Activated naive CD4-positive, alpha-beta T cell treated with anti-CD3 and anti-CD28 coated beads, Interleukin-2, amount 50 U/mL, for 24 hours (primary cell): Measurements from ENCODE around the gene TEF.

ENCODE experiments used
- H3K27ac Mint-ChIP-seq: one replicate; pipeline ENCODE4 v1.8.0; 2021; ENCODE audit warnings: mild to moderate bottlenecking, mixed read lengths
- H3K27me3 Mint-ChIP-seq: one replicate; pipeline ENCODE4 v1.8.0; 2021; ENCODE audit warnings: mixed read lengths
- H3K36me3 Mint-ChIP-seq: one replicate; pipeline ENCODE4 v1.8.0; 2021; ENCODE audit warnings: mixed read lengths
- H3K4me1 Mint-ChIP-seq: one replicate; pipeline ENCODE4 v1.8.0; 2021; ENCODE audit warnings: mixed read lengths
- H3K4me3 Mint-ChIP-seq: one replicate; pipeline ENCODE4 v1.8.0; 2021; ENCODE audit warnings: mild to moderate bottlenecking, mixed read lengths
- H3K9me3 Mint-ChIP-seq: one replicate; pipeline ENCODE4 v1.8.0; 2021; ENCODE audit warnings: mixed read lengths

Gene TEF

DNA sequence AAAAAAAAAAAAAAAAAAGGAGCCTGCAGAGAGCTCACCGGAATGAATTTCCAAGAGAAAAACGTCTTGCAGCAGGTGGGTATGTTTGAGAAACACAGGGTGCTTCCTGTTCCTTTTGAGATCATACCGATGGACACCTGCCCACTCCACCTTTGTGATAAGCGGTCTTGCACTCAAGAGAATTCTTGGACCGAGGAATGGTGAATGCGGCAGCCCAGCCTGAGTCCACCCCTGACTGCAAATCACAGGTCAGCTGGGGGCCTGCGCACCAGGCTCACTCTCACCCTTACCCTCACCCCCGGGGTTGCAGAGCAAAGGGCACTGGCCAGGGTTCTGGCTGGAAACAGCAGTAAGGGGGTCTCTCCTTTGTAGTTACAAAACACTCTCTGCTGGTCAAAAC lies 16.8 kb upstream of the TEF start:
- Mint-ChIP-seq H3K27ac (no peak overlapping the region), H3K27me3 (no peaks in the 10 kb centered on the region), H3K9me3 (no peaks in the 10 kb centered on the region), H3K4me1 (no peaks in the 10 kb centered on the region), H3K4me3 (no peak overlapping the region), H3K36me3 (no peaks in the 10 kb centered on the region)

DNA sequence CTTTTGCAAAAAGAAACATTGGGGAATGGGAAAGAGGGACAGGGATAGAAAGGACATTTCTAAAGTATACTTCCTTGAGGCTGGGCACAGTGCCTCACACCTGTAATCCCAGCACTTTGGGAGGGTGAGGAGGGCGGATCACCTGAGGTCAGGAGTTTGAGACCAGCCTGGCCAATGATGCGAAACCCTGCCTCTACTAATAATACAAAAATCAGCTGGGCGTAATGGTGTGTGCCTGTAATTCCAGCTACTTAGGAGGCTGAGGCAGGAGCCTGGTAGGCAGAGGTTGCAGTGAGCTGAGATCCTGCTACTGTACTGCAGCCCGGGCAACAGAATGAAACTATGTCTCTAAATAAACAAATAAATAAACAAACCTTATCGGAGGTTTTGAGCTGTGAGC lies 16.3 kb upstream of the TEF start:
- no peak overlapping the region for H3K27ac Mint-ChIP-seq
- no peaks in the 10 kb centered on the region for H3K9me3 Mint-ChIP-seq
- H3K27me3 Mint-ChIP-seq: no peaks in the 10 kb centered on the region
- no peaks in the 10 kb centered on the region for H3K4me1 Mint-ChIP-seq
- no peak overlapping the region for H3K4me3 Mint-ChIP-seq
- H3K36me3 Mint-ChIP-seq: no peaks in the 10 kb centered on the region

DNA sequence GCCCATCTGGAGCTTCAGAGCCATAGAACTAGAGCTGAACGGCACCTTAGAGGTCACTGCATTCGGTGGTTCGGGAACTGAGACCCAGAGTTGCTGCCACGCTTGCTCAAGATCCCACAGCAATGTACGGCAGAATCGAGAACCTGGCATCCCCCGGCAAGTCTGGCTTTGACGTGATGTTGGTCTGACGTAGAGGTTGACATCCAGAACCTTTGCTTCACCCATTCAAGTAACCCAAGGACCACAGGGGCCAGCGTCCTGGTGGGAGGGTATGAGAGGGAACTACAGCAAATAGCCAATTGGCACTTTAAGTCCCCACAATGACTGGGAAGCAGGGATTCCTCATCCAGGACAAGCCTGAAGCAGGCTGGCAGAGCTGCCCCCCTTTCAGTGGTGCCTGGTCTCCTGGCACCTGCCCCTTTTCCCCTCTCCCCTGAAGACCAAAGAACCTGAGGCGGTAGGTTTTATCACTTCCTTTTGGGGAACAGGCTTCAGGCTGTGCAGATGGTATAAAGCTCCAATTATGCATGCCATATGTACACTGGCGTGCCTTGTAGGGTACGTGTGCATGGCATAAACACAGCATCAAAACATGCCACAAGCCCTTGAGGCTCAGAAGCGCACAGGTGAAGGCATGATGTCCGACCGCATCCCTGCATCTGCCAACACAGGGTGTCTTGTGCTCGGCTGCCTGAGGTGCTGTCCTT lies 15.3 kb upstream of the TEF start:
- Mint-ChIP-seq H3K27ac (no peak overlapping the region), H3K9me3 (no peaks in the 10 kb centered on the region), H3K4me3 (no peak overlapping the region), H3K36me3 (no peaks in the 10 kb centered on the region), H3K27me3 (no peaks in the 10 kb centered on the region), H3K4me1 (no peaks in the 10 kb centered on the region)

DNA sequence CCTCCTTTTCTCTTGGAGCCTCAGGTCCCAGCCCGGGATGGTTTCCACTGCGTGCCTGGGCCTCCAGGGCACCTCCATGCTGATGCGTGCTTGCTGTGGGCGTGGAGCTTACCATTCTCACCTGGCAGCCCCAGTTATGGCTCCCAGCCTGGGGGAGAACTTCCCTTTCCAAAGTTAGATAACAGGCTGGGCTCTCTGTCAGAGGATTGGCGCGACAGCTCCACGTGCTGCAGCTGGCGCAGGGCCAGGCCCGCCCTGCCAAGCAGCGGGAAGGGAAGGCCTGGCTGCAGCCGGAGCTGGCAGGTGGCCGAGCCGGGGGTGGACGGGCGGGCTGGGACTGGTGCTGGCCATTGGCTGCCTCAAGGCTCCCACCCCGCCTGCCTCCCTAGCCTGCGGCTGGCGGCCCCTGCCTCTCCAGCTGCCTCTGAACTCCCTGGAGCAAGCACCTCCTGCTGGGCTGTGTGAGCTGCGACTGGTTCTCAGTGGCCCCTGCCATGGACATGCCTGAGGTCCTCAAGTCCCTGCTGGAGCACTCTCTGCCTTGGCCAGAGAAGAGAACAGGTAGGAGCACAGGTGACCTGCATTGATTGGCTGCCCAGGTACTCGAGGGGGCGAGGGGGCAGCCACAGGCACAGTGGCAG lies 14.6 kb upstream of the TEF start:
- Mint-ChIP-seq H3K27ac (no peak overlapping the region), H3K4me3 (no peak overlapping the region), H3K27me3 (no peaks in the 10 kb centered on the region), H3K4me1 (no peaks in the 10 kb centered on the region), H3K9me3 (no peaks in the 10 kb centered on the region), H3K36me3 (no peaks in the 10 kb centered on the region)

DNA sequence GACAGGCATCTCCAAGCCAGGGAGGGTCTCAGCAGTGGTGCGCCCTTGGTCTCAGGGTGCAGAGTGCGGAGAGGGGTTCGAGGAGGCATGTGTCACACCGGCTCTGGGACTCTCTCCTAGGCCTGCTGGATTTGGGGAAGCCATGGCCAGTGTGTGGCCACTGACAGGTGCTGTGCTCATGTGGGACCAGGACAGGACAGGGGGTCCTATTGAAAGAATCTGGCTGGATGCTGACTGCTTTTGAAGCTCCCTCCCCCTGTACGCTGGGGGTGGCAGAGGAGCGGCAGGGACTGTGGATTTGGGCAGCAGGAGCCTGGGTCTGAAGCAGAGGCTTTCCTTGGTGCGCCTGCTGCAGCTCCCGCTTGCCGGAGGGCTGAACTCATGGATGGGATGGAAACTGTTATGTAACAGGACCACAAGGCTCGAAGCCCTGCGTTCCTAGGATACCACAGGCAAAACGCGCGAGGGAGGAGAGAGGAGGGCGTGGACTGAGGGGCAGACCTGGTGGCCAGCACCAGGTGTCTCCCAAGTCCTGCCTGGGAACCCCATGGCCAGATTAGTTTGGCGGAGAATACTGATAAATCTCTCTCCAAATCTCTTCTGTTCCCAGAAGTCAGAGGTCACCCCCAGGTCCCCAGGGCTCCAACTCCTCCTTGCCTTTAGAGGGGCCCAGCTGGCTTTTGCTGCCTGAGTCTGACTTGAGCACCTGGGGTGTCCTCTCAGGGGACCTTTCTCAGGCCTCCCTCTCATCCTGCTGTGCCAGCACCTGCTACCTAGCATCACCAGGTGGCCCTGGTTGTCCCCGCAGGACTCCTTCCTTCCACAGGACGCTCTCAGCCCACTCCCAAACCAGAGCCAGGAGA lies 13.8 kb upstream of the TEF start:
- Mint-ChIP-seq H3K4me1 (no peaks in the 10 kb centered on the region), H3K9me3 (no peaks in the 10 kb centered on the region), H3K36me3 (no peaks in the 10 kb centered on the region), H3K27ac (no peak overlapping the region), H3K27me3 (no peaks in the 10 kb centered on the region), H3K4me3 (no peak overlapping the region)

DNA sequence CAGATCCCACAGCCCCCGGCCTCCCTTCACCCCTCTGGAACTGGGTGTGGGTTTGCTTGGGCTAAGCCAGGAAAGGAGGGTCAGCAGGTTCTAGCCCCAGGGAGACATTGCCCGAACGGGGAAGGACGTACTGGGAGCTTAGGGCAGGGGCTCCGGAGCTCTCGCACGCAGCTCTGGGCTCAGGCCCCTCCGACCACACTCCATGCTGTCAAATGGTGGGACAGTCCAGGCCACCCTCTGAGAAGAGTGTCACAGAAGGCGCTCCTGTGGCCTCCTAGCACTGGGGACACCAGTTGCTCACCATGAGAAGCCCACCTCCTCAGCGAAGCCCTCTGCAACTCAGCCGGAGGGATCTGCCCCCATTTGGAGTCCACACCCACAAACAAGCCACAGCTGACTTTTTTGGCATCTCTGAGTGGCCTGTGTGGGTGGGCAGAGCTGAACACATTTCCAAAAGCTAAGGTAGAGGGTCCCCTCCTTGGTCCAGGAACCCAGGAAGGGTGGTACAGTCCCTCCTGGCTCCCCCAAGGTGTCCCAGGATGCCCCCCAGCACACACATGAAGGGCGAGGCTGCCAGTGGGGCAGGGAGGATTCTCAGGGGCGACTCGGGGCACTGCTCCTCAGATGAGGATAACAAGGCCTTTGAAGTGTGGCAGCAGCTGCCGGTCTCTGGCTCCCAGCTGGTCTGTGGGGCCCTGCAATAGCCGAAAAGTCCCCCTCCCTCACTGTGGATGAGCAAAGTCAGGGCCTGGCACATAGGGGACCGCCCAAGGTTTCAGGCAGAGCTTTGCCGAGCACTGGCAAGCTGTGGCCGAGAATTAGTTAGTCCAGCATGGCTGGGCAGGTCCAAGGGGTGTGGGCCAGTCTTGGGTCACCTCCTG lies 13.0 kb upstream of the TEF start:
- H3K27ac Mint-ChIP-seq: no peak overlapping the region
- no peak overlapping the region for H3K4me3 Mint-ChIP-seq
- H3K9me3 Mint-ChIP-seq: no peaks in the 10 kb centered on the region
- H3K27me3 Mint-ChIP-seq: no peaks in the 10 kb centered on the region
- no peaks in the 10 kb centered on the region for H3K4me1 Mint-ChIP-seq
- no peaks in the 10 kb centered on the region for H3K36me3 Mint-ChIP-seq

DNA sequence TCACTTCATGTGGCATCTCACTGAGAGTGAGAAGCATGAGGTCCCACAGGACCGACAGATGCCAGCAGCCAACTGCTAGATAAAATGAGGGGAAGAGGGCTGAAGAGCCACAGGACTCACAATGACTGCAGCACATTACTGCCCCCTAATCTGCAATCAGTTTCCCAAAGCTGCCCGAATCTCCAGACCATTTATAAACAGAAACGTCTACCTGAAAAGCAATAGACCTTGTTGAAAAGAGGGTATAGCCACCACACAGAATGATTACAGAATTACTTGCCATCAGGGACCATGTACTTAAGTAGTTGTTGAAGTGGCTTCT lies 12.4 kb upstream of the TEF start:
- H3K36me3 Mint-ChIP-seq: no peaks in the 10 kb centered on the region
- no peaks in the 10 kb centered on the region for H3K9me3 Mint-ChIP-seq
- H3K27me3 Mint-ChIP-seq: no peaks in the 10 kb centered on the region
- no peaks in the 10 kb centered on the region for H3K4me1 Mint-ChIP-seq
- no peak overlapping the region for H3K4me3 Mint-ChIP-seq
- no peak overlapping the region for H3K27ac Mint-ChIP-seq

DNA sequence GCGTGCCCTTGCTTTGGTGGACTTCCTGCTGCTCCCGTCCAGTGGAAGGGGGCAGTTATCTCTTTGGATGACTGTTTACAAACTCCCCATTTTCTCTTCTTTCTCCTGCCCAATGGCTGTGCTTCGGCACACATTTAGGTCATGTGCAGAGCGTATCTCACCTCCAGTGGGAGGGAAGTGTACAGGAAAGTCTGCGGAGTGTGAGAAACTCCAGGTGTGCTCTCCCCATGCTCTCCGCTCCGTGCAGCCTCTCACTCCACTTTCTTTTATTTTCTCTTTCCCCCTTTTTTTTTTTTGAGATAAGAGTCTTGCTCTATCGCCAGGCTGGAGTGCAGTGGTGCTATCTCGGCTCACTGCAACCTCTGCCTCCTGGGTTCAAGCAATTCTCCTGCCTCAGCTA lies 11.9 kb upstream of the TEF start:
- Mint-ChIP-seq H3K4me1 (peaks cover 4% of the 10 kb centered on the region), H3K27me3 (no peaks in the 10 kb centered on the region), H3K36me3 (no peaks in the 10 kb centered on the region), H3K9me3 (no peaks in the 10 kb centered on the region), H3K4me3 (no peak overlapping the region), H3K27ac (no peak overlapping the region)

DNA sequence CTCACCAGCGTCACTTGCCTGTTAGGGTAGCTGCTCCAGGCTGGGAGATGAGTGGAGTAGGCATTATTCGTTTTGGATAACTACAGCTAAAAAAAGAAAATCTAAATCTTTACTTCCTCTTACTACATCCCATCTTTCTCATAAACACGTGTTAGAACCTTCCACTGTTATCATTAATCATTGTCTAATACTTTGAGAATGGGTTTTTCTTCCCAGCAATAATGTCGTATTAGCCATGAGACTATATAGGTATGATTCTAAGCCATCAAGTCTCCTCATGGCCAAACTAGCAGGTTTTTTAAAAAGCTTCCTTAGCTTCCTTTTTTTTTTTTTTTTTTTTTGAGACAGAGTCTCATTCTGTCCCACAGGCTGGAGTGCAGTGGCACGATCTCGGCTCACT lies 3.9 kb upstream of the TEF start:
- Mint-ChIP-seq H3K36me3 (no peaks in the 10 kb centered on the region), H3K27me3 (no peaks in the 10 kb centered on the region), H3K27ac (no peak overlapping the region), H3K4me3 (no peak overlapping the region), H3K9me3 (no peaks in the 10 kb centered on the region), H3K4me1 (peaks cover 15% of the 10 kb centered on the region)

DNA sequence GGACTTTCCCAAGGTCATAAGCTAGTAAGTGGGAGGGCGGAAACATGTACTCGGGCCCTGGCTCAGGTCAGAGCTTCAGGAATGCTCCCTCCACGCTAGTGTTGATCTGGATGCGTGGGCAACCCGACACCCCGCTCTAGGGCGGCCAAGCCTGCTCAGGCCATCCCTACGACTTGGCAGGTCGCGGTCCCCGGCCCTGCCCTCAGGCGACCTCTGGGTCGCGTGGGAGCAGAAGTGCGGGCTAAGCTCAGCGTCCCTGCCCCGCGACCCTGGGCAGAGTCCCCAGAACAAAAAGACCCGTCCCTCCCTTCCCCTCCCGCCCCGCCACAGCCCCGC lies 781 bp upstream of the TEF start:
- Mint-ChIP-seq H3K9me3 (no peaks in the 10 kb centered on the region), H3K4me3 (peak overlapping the region; percentile 90), H3K4me1 (peaks cover 23% of the 10 kb centered on the region), H3K27ac (no peak overlapping the region), H3K36me3 (no peaks in the 10 kb centered on the region), H3K27me3 (no peaks in the 10 kb centered on the region)

DNA sequence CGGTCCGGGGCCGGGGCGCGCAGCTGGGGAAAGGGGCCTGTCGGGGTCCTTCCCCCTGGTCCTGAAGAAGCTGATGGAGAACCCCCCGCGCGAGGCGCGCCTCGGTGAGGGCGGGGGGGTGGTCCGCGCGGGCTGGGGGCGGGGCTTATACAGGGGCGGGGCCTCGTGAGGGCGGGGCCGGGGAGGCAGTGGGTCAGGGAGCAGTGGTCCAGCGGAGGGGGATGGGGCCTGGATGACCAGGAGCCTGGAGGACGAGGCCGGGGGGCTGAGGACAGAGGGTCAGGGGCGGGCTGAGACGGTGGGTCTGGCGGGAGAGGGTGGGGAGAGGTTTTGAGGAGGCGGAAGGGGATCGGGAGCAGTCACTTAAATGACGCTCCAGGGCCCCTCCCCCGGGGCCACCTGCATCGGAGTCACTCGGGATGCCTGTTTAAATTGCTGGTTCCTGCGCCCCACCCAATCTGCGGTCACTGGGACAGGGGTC lies 396 bp downstream of the TEF start:
- H3K9me3 Mint-ChIP-seq: no peaks in the 10 kb centered on the region
- no peaks in the 10 kb centered on the region for H3K36me3 Mint-ChIP-seq
- peak overlapping the region; percentile 86 for H3K4me3 Mint-ChIP-seq
- H3K27me3 Mint-ChIP-seq: no peaks in the 10 kb centered on the region
- H3K27ac Mint-ChIP-seq: peak overlapping the region; percentile 59
- peaks cover 23% of the 10 kb centered on the region for H3K4me1 Mint-ChIP-seq

DNA sequence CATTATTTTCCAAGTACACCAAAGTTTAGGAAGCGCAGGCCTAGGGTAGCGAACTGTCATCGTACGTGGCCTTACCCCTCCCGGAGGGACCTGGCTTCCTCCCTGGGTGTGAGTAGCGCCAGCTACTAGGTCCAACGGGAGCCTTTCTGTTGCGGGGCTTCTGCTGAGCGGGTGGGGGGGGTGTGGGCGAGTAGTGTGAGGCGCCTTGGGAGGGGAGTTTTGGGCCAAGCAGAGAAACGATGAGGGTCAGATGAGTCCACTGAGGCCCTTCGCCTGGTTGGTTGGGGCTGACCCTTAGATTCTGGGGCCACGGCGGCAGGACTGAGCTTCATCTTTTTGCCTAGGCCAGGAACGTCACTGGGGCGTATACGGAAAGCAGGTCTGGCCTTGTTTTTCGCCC lies 868 bp downstream of the TEF start:
- peak overlapping the region; percentile 59 for H3K27ac Mint-ChIP-seq
- H3K4me3 Mint-ChIP-seq: peak overlapping the region; percentile 86
- no peaks in the 10 kb centered on the region for H3K27me3 Mint-ChIP-seq
- no peaks in the 10 kb centered on the region for H3K36me3 Mint-ChIP-seq
- H3K4me1 Mint-ChIP-seq: peaks cover 23% of the 10 kb centered on the region
- H3K9me3 Mint-ChIP-seq: no peaks in the 10 kb centered on the region

DNA sequence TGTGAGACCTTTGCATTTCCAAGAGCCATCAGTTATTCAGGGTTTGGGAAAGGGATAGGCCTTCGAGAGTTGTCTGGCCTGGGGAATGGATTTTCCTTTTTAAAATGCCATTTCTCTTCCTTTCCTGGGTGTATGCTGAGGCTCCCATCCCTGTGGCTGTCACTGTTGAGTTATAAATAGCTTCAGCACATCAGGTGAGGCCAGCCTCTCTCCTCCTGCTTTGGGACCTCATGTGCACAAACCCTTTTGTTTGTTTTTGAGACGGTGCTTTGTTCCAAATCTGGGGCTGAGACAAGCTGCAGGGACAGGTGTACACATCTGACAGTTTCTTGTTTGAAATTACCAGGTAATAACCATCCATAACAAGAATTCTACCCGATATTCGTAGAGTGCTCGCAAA lies 1.3 kb downstream of the TEF start:
- Mint-ChIP-seq H3K4me3 (peak overlapping the region; percentile 86), H3K4me1 (peaks cover 23% of the 10 kb centered on the region), H3K27ac (no peak overlapping the region), H3K36me3 (no peaks in the 10 kb centered on the region), H3K27me3 (no peaks in the 10 kb centered on the region), H3K9me3 (no peaks in the 10 kb centered on the region)

DNA sequence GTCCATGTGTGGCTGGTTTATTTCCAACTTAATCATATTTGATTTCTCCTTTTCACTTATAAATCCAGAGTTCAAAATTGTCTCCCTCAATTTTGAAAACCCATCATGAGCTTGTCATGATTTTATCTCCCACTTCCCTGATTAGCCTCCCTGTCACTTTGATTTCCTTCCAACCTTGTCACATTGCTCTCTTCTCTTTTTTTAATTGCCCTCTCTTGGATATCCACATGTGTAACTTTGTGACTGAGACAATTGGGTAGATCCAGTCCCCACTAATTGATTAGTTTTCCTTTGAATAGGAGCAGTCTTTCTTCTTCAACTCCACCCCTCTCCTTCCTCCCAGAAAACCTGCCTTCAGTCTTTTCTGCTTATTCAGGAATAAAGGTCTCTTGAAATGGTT lies 2.4 kb downstream of the TEF start:
- H3K9me3 Mint-ChIP-seq: no peaks in the 10 kb centered on the region
- H3K27me3 Mint-ChIP-seq: no peaks in the 10 kb centered on the region
- peak overlapping the region; percentile 6 for H3K4me3 Mint-ChIP-seq
- H3K4me1 Mint-ChIP-seq: peaks cover 23% of the 10 kb centered on the region
- H3K36me3 Mint-ChIP-seq: peaks cover 2% of the 10 kb centered on the region
- peak overlapping the region; percentile 10 for H3K27ac Mint-ChIP-seq

DNA sequence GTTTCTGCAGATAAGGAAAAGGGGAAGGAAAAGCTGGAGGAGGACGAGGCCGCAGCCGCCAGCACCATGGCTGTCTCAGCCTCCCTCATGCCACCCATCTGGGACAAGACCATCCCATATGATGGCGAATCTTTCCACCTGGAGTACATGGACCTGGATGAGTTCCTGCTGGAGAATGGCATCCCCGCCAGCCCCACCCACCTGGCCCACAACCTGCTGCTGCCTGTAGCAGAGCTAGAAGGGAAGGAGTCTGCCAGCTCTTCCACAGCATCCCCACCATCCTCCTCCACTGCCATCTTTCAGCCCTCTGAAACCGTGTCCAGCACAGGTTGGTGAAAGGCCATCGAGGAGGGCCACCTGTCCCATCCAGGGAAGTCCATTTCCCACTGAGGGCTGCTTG lies 5.6 kb downstream of the TEF start:
- no peaks in the 10 kb centered on the region for H3K27me3 Mint-ChIP-seq
- no peak overlapping the region for H3K27ac Mint-ChIP-seq
- H3K9me3 Mint-ChIP-seq: no peaks in the 10 kb centered on the region
- peaks cover 17% of the 10 kb centered on the region for H3K4me1 Mint-ChIP-seq
- no peak overlapping the region for H3K4me3 Mint-ChIP-seq
- H3K36me3 Mint-ChIP-seq: peaks cover 2% of the 10 kb centered on the region
